Panc1 (cell line): ENCODE measurements around the gene SYCE3.

Source experiments
- CTCF ChIP-seq: fragments of 450-650 bp; IDR thresholded peaks from 2 replicates; pipeline ENCODE4 v1.5.1; 2017; ENCODE audit warnings: mild to moderate bottlenecking
- POLR2AphosphoS5 ChIP-seq: IDR thresholded peaks from 2 replicates; pipeline ENCODE4 v1.6.1; 2012; ENCODE audit warnings: mild to moderate bottlenecking, low read depth, low read length, moderate library complexity
- REST ChIP-seq, 2 experiments: IDR thresholded peaks; 2 replicates each; pipeline ENCODE4 v1.6.1; 2011 to 2012; ENCODE audit warnings: low read depth in 2 of 2, control low read depth in 1 of 2, low read length in 1 of 2, mild to moderate bottlenecking in 1 of 2, moderate library complexity in 1 of 2; ENCODE audit not compliant: insufficient read depth in 1 of 2
- SIN3A ChIP-seq: IDR thresholded peaks from 2 replicates; pipeline ENCODE4 v1.6.1; 2012; ENCODE audit warnings: low read depth, mild to moderate bottlenecking, low read length, moderate library complexity, borderline replicate concordance; ENCODE audit not compliant: insufficient read depth
- TCF7L2 ChIP-seq: IDR thresholded peaks from 2 replicates; pipeline ENCODE4 v1.6.1; 2011; ENCODE audit warnings: mild to moderate bottlenecking, low read depth, low read length, inconsistent platforms

DNA sequence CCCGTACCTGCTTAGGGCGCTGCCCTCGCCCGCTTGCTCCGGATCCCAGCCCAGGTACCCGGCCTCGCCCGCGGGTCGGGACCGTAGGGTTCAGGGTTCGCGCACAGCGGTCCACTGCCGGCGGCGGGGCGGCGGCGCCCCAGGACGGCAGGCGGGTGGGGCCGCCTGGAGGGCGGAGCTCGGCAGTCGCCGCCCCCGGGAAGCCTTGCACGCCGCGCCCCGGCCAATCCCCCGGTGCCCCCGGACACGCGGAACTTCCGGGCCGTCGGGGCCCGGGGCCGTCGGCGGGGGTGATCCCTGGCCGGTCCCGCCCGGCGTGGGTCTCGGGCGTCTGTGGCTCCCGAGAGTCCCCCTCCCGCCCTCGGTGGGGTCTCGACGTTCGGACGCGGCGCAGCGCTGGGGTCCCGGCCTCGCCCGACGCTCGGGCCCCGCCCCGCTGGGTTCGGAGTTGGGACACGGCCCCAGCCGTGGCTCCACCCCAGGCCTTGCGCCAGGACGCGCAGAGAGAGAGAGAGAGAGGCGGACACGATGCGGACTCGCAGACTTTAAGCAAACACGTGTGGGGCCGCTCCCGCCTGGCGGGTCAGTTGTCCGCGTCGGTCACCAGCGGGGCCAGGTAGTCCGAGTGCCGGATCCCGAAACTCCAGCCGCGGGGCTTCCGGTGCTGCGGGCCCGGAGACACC, 32.7 kb downstream of the SYCE3 start, which contains the start of gene TYMP:
- TF ChIP-seq TCF7L2 (no peak), CTCF (no peak), SIN3A (no peak; the same call in 1 of the 2 replicates), POLR2AphosphoS5 (peak; percentile 24), REST (IDR thresholded peaks at IDR 0.05; ENCODE audit: insufficient read depth in 1 of 2, low read depth in 2 of 2, low read length in 1 of 2) (peak in 1 of 2 experiments; percentile 52; a peak in 2 of 4 replicates)
